PC-9 (cell line): ENCODE results near the gene IMP3. TPM values are rescaled to one million over a fixed set of nuclear protein-coding genes. Genes with fewer than 3 reads are reported as not detected.

Experiments used
- BruUV-seq: library from RNA; stranded (reverse); fragments of 400-500 nt; replicated peaks from 2 replicates; lab custom pipeline; 2021; lab: Mats Ljungman, UMichigan
- CTCF ChIA-PET: fragments of 300-600 bp; sonication (Branson Sonifier 250); formaldehyde crosslinking; loops from one replicate; lab custom pipeline; 2022; ENCODE audit warnings: antibody characterized with exemption; lab: Charles Lee
- POLR2A ChIA-PET: fragments of 300-600 bp; sonication (Branson Sonifier 250); formaldehyde crosslinking; loops from one replicate; lab custom pipeline; 2022; ENCODE audit warnings: antibody characterized with exemption; ENCODE audit not compliant: unreplicated experiment; lab: Charles Lee
- DNase-seq, 2 experiments: peaks; one replicate each; pipeline versions ENCODE4 v3.0.0 to v3.0.0-alpha.2; 2015 to 2022; ENCODE audit warnings: mixed read lengths in 1 of 2
- H2AFZ ChIP-seq: fragments of 200-600 bp; sonication (generic); 2 replicates; pipeline ENCODE4 v1.8.1; 2017; ENCODE audit warnings: antibody characterized with exemption
- H3F3A ChIP-seq: fragments of 200-600 bp; sonication (generic); 2 replicates; pipeline ENCODE4 v1.8.1; 2017; ENCODE audit warnings: antibody characterized with exemption, mild to moderate bottlenecking, low read depth; ENCODE audit not compliant: insufficient read depth
- H3K27ac ChIP-seq: fragments of 200-600 bp; sonication (generic); 2 replicates; pipeline ENCODE4 v1.6.1; 2016; ENCODE audit warnings: mixed run types
- H3K27me3 ChIP-seq: fragments of 200-600 bp; sonication (generic); 2 replicates; pipeline ENCODE4 v1.6.1; 2016; ENCODE audit warnings: low read depth, mixed run types; ENCODE audit not compliant: insufficient read depth
- H3K36me3 ChIP-seq: fragments of 200-600 bp; sonication (generic); 2 replicates; pipeline ENCODE4 v1.6.1; 2016; ENCODE audit warnings: low read depth, mixed run types
- H3K4me1 ChIP-seq: fragments of 200-600 bp; sonication (generic); replicated peaks from 2 replicates; pipeline ENCODE4 v1.6.1; 2016; ENCODE audit warnings: mixed run types; ENCODE audit not compliant: insufficient read depth
- H3K4me2 ChIP-seq: fragments of 200-600 bp; sonication (generic); 2 replicates; pipeline ENCODE4 v1.6.1; 2017; ENCODE audit warnings: mixed run types
- H3K4me3 ChIP-seq: fragments of 200-600 bp; sonication (generic); 2 replicates; pipeline ENCODE4 v1.6.1; 2016; ENCODE audit warnings: mixed run types
- H3K79me2 ChIP-seq: fragments of 200-600 bp; sonication (generic); 2 replicates; pipeline ENCODE4 v1.6.1; 2017; ENCODE audit warnings: low read depth, mixed run types
- H3K9me2 ChIP-seq: fragments of 200-600 bp; sonication (generic); 2 replicates; pipeline ENCODE4 v1.8.1; 2017; ENCODE audit warnings: mild to moderate bottlenecking; ENCODE audit not compliant: insufficient read depth
- H3K9me3 ChIP-seq: fragments of 200-600 bp; sonication (generic); 2 replicates; pipeline ENCODE4 v1.8.1; 2016; ENCODE audit warnings: low read depth; ENCODE audit not compliant: insufficient read depth
- H4K20me1 ChIP-seq: fragments of 200-600 bp; sonication (generic); 2 replicates; pipeline ENCODE4 v1.8.1; 2017; ENCODE audit not compliant: insufficient read depth
- CTCF ChIP-seq: fragments of 200-600 bp; sonication (generic); conservative IDR thresholded peaks from 2 replicates; pipeline ENCODE4 v1.6.1; 2017; ENCODE audit warnings: mixed run types, antibody characterized with exemption, mild to moderate bottlenecking, moderate library complexity
- EZH2 ChIP-seq: fragments of 200-600 bp; sonication (generic); IDR thresholded peaks from 2 replicates; pipeline ENCODE4 v1.8.0; 2017; ENCODE audit warnings: antibody characterized with exemption, low read depth
- intact Hi-C: fragments of 100-400 bp; cut with micrococcal nuclease; formaldehyde crosslinking; loops from one replicate; pipeline ENCODE4 v1.10.0; 2022; ENCODE audit not compliant: unreplicated experiment
- total RNA-seq: library from RNA; stranded (reverse); gene quantifications from 2 replicates; pipeline ENCODE4 v1.2.3, GENCODE V29; 2021

The IMP3 gene
- total RNA-seq, 1 experiment from 2014 or later, result 53.0 TPM

GRCh38 chr15:75675579-75676404, 35.8 kb upstream of the IMP3 start:
- Histone ChIP-seq H3K4me2 (no peak overlapping the region), H3K9me3 (no peaks in the 10 kb centered on the region), H3K27ac (no peak overlapping the region), H3K36me3 (no peaks in the 10 kb centered on the region), H3K79me2 (peaks cover 10% of the 10 kb centered on the region; the same call in 1 of the 2 replicates), H4K20me1 (no peaks in the 10 kb centered on the region), H3K4me1 (peaks cover 42% of the 10 kb centered on the region), H2AFZ (no peak overlapping the region), H3K27me3 (no peaks in the 10 kb centered on the region), H3K4me3 (no peak overlapping the region), H3K9me2 (no peaks in the 10 kb centered on the region), H3F3A (peaks cover 35% of the 10 kb centered on the region)
- intact Hi-C loops, result no loop called here
- POLR2A ChIA-PET, result no interaction called here
- no peak for TF ChIP-seq CTCF
- no peak for TF ChIP-seq EZH2
- no TSS peak for BruUV-seq
- CTCF ChIA-PET, result interaction anchor here (0.6 kb wide), 1 partner anchor 8 kb away, joined by 5 read pairs; no protein-coding TSS in a partner anchor
- no peak for DNase-seq

GRCh38 chr15:75674366-75674765, 34.3 kb upstream of the IMP3 start:
- Histone ChIP-seq H3K9me2 (no peaks in the 10 kb centered on the region), H3K9me3 (no peaks in the 10 kb centered on the region), H3K36me3 (no peaks in the 10 kb centered on the region), H3K4me2 (peak overlapping the region; percentile 79; the same call in 1 of the 2 replicates), H3K4me1 (peaks cover 56% of the 10 kb centered on the region), H3F3A (peaks cover 41% of the 10 kb centered on the region), H2AFZ (no peak overlapping the region), H3K4me3 (no peak overlapping the region), H3K79me2 (peaks cover 19% of the 10 kb centered on the region; the same call in 1 of the 2 replicates), H3K27ac (peak overlapping the region; percentile 71; the same call in 1 of the 2 replicates), H4K20me1 (no peaks in the 10 kb centered on the region), H3K27me3 (no peaks in the 10 kb centered on the region)
- TF ChIP-seq EZH2 (no peak), CTCF (no peak)
- ChIA-PET CTCF (no interaction called here), POLR2A (no interaction called here)
- intact Hi-C loops, result no loop called here
- BruUV-seq, result no TSS peak
- DNase-seq, result no peak

GRCh38 chr15:75673426-75674235, 33.6 kb upstream of the IMP3 start:
- intact Hi-C loops, result loop anchor here (2.0 kb wide), 1 partner anchor 33 kb away; the partner anchor contains the start of gene IMP3
- H4K20me1 ChIP-seq, result no peaks in the 10 kb centered on the region
- POLR2A ChIA-PET, result interaction anchor here (0.5 to 1.4 kb wide), 4 partner anchors 12 to 79 kb away, joined by 4 to 13 read pairs (median 6); partner anchors contain the start of genes SNUPN and SNX33
- H3K4me1 ChIP-seq, result peaks cover 63% of the 10 kb centered on the region
- peak overlapping the region; percentile 79 for H3K4me2 ChIP-seq
- TF ChIP-seq EZH2 (no peak), CTCF (no peak)
- no peaks in the 10 kb centered on the region for H3K9me3 ChIP-seq
- CTCF ChIA-PET, result interaction anchor here (1.3 to 1.7 kb wide), 3 partner anchors 13 to 306 kb away, joined by 4 to 6 read pairs (median 5); partner anchors contain the start of gene SNX33
- DNase-seq, result peak in 1 of 2 experiments; percentile 61
- peak overlapping the region; percentile 32; the same call in 1 of the 2 replicates for H3K4me3 ChIP-seq
- peak overlapping the region; percentile 71 for H3K27ac ChIP-seq
- no peak overlapping the region; the same call in 1 of the 2 replicates for H2AFZ ChIP-seq
- H3K27me3 ChIP-seq, result no peaks in the 10 kb centered on the region
- peaks cover 49% of the 10 kb centered on the region for H3F3A ChIP-seq
- no peaks in the 10 kb centered on the region for H3K36me3 ChIP-seq
- H3K9me2 ChIP-seq, result no peaks in the 10 kb centered on the region
- H3K79me2 ChIP-seq, result peaks cover 19% of the 10 kb centered on the region; the same call in 1 of the 2 replicates
- BruUV-seq, result no TSS peak
